NCI-H69 (cell line): Measurements from ENCODE around the gene BBC3.
"Not testable (repeated sequence)": the region's sequence is repeated elsewhere in the genome, so short reads cannot be mapped to it uniquely, and the experiment has no call there.

Source experiments
- DNase-seq: peaks from one replicate; lab custom pipeline; 2025; lab: John Stamatoyannopoulos, UW

Gene BBC3

GRCh38 chr19:47258434-47258833 is 27.4 kb upstream of the BBC3 start:
- DNase-seq, result no peak

DNA sequence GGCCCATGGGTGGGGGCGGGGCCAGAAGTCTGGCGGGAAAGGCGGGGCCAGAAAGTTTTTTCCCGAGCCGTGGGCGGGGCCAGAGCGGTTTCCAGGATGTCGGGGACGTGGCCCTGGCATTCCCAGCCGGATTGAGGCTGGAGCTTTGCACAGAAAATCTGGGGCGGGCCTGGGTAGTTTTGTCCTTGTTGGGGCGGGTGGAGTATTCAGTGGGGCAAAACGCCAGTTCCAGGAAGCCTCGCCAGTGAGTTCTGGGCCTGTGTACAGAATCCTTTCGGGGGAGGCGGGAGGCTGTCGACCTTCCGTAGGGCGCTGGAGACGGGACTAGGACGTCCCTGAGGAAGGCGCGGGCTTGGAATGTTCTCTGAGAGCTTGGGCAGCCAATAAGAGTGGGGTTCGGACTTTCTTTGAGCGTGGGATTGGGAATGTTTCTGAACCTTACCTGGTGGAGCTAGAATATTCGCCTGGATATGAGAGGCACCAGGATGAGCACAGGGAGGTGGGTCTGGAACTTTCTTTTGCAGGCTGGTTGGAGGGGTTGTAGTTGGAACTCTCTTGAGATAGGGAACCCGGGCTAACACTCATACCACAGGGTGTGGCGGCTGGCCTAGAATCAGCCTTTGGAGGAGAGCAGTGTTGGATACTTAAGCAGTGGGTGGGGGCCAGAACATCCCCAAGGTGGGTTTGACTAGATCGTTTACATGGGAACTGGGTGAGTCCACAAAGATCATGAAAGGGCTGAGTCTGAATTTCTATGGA is 26.6 kb upstream of the BBC3 start:
- no peak for DNase-seq

GRCh38 chr19:47256693-47257410 is 25.9 kb upstream of the BBC3 start:
- DNase-seq, result peak; percentile 100

DNA sequence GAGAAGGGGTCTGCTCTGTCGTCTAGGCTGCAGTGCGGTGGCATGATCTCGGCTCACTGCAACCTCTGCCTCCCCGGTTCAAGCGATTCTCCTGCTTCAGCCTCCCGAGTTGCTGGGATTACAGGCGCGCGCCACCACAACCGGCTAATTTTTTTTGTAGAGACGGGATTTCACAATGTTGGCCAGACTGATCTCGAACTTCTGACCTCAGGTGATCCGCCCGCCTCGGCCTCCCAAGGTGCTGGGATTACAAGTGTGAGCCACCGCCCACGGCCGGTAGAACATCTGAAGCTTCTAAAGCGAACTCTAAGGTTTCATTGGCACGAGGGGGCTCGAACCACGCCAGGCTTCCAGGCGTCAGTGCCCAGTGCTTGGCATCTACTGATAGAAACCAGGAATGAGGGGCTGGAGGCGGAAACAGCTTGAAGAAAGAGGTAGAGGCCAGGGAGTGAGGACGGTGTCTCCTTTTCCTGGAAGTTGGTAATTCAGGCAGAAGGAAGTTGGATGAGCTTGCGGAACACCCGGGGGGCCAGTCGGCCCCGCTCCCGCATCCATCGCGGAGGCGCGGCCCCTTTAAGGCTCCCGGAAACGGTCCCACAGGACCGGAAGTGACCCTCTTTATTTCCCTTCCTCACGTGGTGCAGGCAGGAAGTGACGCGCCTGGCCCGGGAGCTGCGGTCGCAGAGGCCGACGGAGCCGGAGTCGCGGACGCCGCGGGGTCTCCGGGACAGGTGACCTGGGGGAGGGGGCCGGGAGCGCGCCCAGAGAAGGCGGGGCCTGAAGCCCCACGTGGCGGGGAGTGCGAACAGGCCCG is 25.1 kb upstream of the BBC3 start, which contains the start of gene CCDC9:
TSS of gene CCDC9 (plus strand) at position 647 of the 814 bp plus-strand sequence. CDS start 1,876 bp downstream, outside the sequence.
- peak; percentile 99 for DNase-seq

DNA sequence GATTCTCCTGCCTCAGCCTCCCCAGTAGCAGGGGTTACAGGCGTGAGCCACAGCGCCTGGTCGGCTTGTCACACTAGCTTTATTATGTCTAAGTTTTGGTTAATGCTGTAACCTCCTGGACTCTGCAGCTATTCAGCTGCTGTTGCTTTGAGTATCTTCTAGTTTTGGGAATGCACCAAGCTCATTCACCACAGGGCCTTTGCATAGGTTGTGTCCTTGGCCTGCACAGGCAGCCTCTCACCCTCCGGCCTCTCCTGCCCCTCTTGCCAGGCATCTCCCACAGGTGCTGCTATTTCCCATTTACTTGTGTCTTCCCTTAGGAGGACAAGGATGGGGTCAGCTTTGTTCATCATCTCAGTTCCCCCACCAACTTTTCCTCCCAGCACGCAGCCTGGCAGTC is 23.0 kb upstream of the BBC3 start:
- DNase-seq, result no peak

GRCh38 chr19:47253467-47253881 is 22.5 kb upstream of the BBC3 start:
- no peak for DNase-seq

GRCh38 chr19:47253016-47253415 is 22.0 kb upstream of the BBC3 start:
- DNase-seq, result not testable (repeated sequence)

DNA sequence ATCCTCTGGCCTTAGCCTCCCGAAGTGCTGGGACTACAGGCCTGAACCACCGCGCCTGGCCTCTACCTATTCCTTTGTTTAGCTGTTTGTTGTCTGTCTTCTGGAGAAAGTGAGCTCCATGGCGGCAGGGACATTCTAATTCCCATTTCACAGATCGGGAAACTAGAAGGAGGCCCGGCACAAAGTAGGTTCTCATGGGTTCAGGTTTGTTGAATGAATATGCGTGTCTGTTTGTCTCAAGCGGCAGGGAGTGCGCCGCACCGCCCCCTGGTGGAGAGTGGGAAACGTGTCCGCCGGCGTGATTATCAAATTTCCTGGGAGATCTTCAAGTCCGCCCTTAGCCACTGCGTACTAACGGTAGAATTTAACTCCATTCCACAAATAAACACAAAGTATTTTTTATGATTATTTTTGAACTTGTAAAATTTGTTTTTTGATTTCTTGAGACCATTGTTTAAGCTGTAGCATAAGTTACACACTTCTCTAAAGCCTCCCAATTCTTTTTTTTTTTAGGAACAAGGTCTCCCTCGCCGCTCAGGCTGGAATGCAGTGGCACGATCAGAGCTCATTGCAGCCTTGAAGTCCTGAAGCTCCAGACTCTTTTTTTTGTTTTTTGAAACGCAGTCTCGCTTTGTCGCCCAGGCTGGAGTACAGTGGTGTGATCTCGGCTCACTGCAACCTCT is 16.4 kb upstream of the BBC3 start:
- DNase-seq, result peak; percentile 74

- DNase-seq, result peak; percentile 97
These were observed 13.0 kb upstream of the BBC3 start for GRCh38 chr19:47243776-47244547.

GRCh38 chr19:47243364-47243775 is 12.4 kb upstream of the BBC3 start:
- DNase-seq, result no peak

GRCh38 chr19:47241919-47242577 is 11.0 kb upstream of the BBC3 start:
- no peak for DNase-seq

GRCh38 chr19:47240996-47241918 is 10.3 kb upstream of the BBC3 start:
- peak; percentile 99 for DNase-seq

DNA sequence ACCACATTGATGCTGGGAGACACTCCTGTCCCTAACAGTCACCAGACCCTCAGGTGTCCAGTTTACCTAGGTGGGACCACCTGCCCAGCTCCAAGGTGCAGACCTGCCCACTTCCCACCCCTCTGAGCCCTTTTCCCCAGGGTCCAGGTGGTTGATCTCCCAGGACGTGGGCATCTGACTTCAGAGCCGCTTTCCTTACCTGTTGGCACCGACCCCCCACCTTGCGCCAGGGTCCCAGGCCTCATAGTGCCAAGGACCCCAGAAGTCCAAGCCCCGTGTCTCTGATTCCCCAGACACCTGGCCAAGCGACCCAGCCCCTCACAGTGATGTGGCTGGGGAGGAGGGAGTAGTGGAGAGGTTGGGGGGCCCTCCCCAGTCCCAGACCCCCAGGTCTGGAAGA is 9.6 kb upstream of the BBC3 start:
- DNase-seq, result no peak

DNA sequence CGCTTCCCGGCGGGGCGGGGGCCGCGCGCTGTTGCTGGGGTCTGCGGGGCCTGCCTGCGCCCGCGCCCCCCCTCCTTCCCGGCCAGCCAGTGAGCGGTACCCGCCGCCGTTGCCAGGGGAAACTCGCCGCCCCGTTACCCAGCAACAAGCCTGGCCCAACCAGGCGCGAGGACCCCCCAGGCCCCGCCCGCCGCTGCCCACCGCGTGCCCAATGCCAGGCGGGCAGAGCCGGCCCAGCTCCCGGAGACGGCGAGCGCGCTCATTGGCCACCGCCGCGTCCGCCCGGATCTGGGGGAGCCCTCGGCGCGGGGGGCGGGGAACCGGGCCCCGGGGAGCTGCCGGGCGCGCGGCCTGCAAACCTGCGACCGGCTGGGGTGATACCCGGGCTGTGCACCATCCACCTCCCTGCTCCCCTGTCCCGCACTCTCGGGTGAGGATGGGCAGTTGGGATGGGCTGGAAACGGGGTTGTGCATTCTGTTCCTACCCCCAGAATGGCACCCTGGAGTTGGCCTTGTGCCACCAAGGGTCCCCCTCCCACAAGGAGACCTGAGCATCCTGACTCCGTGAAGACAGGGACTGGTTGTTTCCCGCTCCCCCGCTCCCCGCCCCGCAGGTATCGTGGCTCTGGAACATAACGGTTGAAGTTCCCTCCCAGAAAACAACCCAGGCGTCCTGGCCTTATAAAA is 8.8 kb upstream of the BBC3 start:
- peak; percentile 97 for DNase-seq

DNA sequence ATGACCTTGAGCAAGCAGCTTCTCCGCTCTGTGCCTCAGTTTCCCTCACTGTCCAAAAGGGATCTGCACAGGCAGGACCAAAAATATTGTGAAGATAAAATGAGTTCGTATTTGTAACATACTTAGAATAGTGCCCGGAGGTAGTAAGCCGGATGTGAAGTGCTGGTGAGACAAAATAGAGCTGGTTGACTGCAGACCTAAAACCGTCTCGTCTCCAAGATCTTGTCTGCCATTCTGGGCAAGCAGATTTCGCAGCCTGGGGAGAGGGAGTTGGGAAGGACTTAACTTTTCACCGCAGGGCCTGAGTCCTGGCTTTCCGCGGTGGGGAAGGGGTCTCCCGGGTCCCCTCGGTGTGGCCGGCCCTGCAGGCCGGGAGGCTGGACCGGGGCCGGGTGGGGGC is 8.2 kb upstream of the BBC3 start:
- DNase-seq, result peak; percentile 68

DNA sequence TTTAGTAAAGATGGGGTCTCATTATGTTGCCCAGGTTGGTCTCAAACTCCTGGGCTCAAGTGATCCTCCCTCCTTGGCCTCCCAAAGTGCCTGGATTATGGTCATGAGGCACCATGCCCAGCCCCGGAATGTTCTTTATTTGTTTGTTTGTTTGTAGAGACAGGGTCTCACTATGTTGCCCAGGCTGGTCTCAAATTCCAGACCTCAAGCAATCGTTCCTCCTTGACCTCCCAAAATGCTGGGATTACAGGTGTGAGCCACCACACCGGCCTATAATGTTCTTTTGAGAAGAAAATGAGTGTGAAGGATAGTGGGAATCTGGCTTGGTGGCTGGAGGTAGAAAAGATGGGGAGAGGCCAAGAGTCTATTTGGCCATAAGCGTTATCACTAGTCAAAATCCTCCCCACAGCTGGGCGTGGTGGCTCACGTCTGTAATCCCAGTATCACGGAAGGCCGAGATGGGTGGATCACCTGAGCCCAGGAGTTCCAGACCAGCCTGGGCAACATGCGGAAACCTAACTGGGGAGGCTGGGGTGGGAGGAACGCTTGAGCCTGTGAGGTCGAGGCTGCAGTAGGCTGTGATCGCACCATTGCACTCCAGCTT is 5.2 kb upstream of the BBC3 start:
- DNase-seq, result no peak

DNA sequence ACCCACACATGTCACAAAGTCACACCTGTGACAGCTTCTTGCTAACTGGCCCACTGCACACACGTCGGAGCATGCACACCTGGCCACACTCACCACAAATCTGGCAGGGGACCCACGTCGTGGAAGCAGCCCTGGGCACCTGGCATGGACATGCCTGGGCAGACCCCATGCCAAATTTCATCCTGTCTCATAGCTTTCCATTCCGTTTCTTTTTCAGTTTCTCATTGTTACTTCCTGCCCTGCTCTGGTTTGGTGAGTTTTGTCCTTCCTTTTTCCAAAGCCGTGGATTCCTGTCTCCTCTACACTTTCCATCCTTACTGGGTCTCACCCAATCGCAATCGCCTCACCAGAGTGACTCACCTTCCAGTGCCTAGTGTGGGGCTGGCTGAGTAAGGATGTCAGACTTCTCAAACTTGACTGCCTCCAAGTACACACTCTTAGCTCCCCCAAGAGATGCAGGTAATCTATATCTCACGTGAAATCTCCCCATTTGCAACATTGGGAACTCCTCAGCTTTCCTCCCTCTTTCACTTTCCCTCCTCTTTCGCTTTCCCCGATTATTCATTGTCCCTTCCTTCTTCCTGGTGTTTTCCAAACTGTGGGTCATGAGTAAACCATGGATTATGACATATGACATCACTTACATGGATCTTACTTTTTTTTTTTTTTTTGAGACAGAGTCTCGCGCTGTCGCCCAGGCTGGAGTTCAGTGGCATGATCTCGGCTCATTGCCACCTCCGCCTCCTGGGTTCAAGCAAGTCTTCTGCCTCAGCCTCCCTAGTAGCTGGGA is 1.6 kb upstream of the BBC3 start:
- no peak for DNase-seq
